Lower leg skin (tissue), 3 donors: ENCODE results near the gene PNPLA4.

Source experiments
- CTCF ChIP-seq, 3 donors: fragments of 450-650 bp; IDR thresholded peaks; one replicate each; pipeline ENCODE4 v1.5.1; 2016; ENCODE audit warnings: antibody characterized with exemption in 3 of 3, mild to moderate bottlenecking in 3 of 3, moderate library complexity in 2 of 3
- POLR2A ChIP-seq, 2 donors: fragments of 450-650 bp; IDR thresholded peaks; one replicate each; pipeline ENCODE4 v1.6.1; 2016 to 2017; ENCODE audit warnings: antibody characterized with exemption in 2 of 2, mild to moderate bottlenecking in 1 of 2, moderate library complexity in 1 of 2

DNA sequence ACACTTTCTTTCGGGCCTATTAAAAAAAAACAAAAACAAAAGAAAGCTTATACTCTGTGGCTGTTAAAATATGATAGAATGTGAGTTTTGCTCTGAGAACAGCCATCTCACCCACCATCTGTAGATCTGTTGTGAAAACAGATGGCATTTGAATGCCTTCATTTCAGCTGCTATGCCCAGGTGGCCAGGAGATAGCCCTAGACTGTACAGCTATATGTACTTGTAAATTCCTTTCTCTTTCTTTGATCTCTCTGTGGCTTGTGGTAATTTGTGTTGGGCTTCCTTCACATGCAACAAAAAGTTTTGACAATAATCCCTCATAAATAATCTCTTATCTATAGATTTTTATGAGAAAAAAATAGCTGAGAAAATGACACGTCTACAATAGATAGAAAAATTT lies 38.1 kb downstream of the PNPLA4 start:
- TF ChIP-seq CTCF (IDR thresholded peaks at IDR 0.05) (no peak), POLR2A (IDR thresholded peaks at IDR 0.05) (no peak)
